Endothelial cell of umbilical vein (primary cell): ENCODE data around the gene NKAIN4. TPM values are rescaled to one million over a fixed set of nuclear protein-coding genes. Genes with fewer than 3 reads are reported as not detected.
"Not testable (repeated sequence)": the region's sequence is repeated elsewhere in the genome, so short reads cannot be mapped to it uniquely, and the experiment has no call there.

Experiments
- BruUV-seq: library from RNA; stranded (reverse); fragments of 400-500 nt; replicated peaks from 2 replicates; lab custom pipeline; 2021; lab: Mats Ljungman, UMichigan
- CTCF ChIA-PET: fragments of 300-600, 350-600 bp; sonication (Branson Sonifier 250); formaldehyde crosslinking; loops from one replicate; lab custom pipeline; 2021; ENCODE audit warnings: antibody characterized with exemption, inconsistent platforms; lab: Charles Lee
- POLR2A ChIA-PET: fragments of 300-600, 350-600 bp; sonication (Branson Sonifier 250); formaldehyde crosslinking; loops from one replicate; lab custom pipeline; 2021; ENCODE audit warnings: antibody characterized with exemption, inconsistent platforms; lab: Charles Lee
- DNase-seq: peaks from one replicate; pipeline ENCODE4 v3.0.0-alpha.2; 2011; ENCODE audit warnings: low read depth, low spot score
- FAIRE-seq: peaks from 2 replicates; lab custom pipeline; 2011; peaks lifted over from hg19 to GRCh38; lab: Jason Lieb, UNC
- H2AFZ ChIP-seq: 2 replicates; pipeline ENCODE4 v1.6.0; 2012; ENCODE audit warnings: low read depth, low read length, control low read depth, inconsistent platforms
- H3K27ac ChIP-seq: 2 replicates; pipeline ENCODE4 v1.5.1; 2011; ENCODE audit warnings: low read depth, mild to moderate bottlenecking, control low read depth, low read length, moderate library complexity; ENCODE audit not compliant: insufficient read depth
- H3K27me3 ChIP-seq, 2 experiments: 2 replicates each; pipeline versions ENCODE4 v1.6.0 to v1.6.1; 2011; ENCODE audit warnings: low read length in 2 of 2, mixed read lengths in 1 of 2; ENCODE audit not compliant: control insufficient read depth in 2 of 2, insufficient read depth in 2 of 2
- H3K36me3 ChIP-seq, 2 experiments: 2 replicates in 1 of 2; 3 replicates in 1 of 2; pipeline ENCODE4 v1.5.1; 2011; ENCODE audit warnings: low read length in 2 of 2, mild to moderate bottlenecking in 1 of 2, moderate library complexity in 1 of 2; ENCODE audit not compliant: control insufficient read depth in 2 of 2, insufficient read depth in 2 of 2; ENCODE audit errors: extremely low read depth in 1 of 2
- H3K4me1 ChIP-seq: 3 replicates; pipeline ENCODE4 v1.5.1; 2011; ENCODE audit warnings: mild to moderate bottlenecking, low read length; ENCODE audit not compliant: control insufficient read depth, insufficient read depth; ENCODE audit errors: extremely low read depth
- H3K4me2 ChIP-seq: 2 replicates; pipeline ENCODE4 v1.6.1; 2011; ENCODE audit warnings: low read length, control low read depth, mixed read lengths; ENCODE audit not compliant: insufficient read depth
- H3K4me3 ChIP-seq, 3 experiments: fragments of 200-600 bp in 1 of 3; sonication (generic), shearing (Covaris generic) in 1 of 3; replicated peaks in 1 of 3; 2 replicates each; pipeline ENCODE4 v1.5.1; 2011 to 2016; ENCODE audit warnings: control low read depth in 3 of 3, low read length in 3 of 3, mild to moderate bottlenecking in 2 of 3, inconsistent platforms in 1 of 3, low read depth in 1 of 3, moderate library complexity in 1 of 3; ENCODE audit not compliant: insufficient read depth in 1 of 3
- H3K79me2 ChIP-seq: 2 replicates; pipeline ENCODE4 v1.6.0; 2012; ENCODE audit warnings: low read length, inconsistent platforms; ENCODE audit not compliant: control insufficient read depth, insufficient read depth
- H3K9ac ChIP-seq: replicated peaks from 2 replicates; pipeline ENCODE3; 2011; ENCODE audit warnings: low read length, control low read depth; ENCODE audit not compliant: insufficient read depth; ENCODE audit errors: extremely low read depth
- H3K9me1 ChIP-seq: replicated peaks from 3 replicates; pipeline ENCODE4 v1.6.0; 2011; ENCODE audit warnings: mild to moderate bottlenecking, low read length; ENCODE audit not compliant: control insufficient read depth, insufficient read depth; ENCODE audit errors: extremely low read depth
- H3K9me3 ChIP-seq: replicated peaks from 2 replicates; pipeline ENCODE4 v1.5.1; 2012; ENCODE audit warnings: low read length, inconsistent platforms; ENCODE audit not compliant: control insufficient read depth, insufficient read depth
- H4K20me1 ChIP-seq: replicated peaks from 2 replicates; pipeline ENCODE3; 2011; ENCODE audit warnings: mild to moderate bottlenecking, low read length; ENCODE audit not compliant: control insufficient read depth, insufficient read depth; ENCODE audit errors: extremely low read depth
- CTCF ChIP-seq, 2 donors: IDR thresholded peaks; 1 replicate in 1 of 2; 2 replicates in 1 of 2; pipeline ENCODE4 v1.5.1; 2011; ENCODE audit warnings: low read length in 2 of 2, mild to moderate bottlenecking in 2 of 2, moderate library complexity in 2 of 2, control low read depth in 1 of 2, inconsistent platforms in 1 of 2, low read depth in 1 of 2; ENCODE audit not compliant: insufficient read depth in 1 of 2; ENCODE audit errors: extremely low read depth in 1 of 2
- EZH2 ChIP-seq: IDR thresholded peaks from 2 replicates; pipeline ENCODE4 v1.6.1; 2012; ENCODE audit warnings: borderline replicate concordance, low read depth, mild to moderate bottlenecking, moderate library complexity, low read length, inconsistent platforms; ENCODE audit not compliant: severe bottlenecking
- FOS ChIP-seq: IDR thresholded peaks from 2 replicates; pipeline ENCODE4 v1.6.1; 2011; ENCODE audit warnings: mild to moderate bottlenecking, low read length, moderate library complexity, borderline replicate concordance; ENCODE audit not compliant: insufficient read depth
- GATA2 ChIP-seq: IDR thresholded peaks from 2 replicates; pipeline ENCODE4 v1.7.0; 2011; ENCODE audit warnings: low read depth, mild to moderate bottlenecking, moderate library complexity, mixed read lengths, low read length; ENCODE audit not compliant: insufficient read length, insufficient read depth
- JUN ChIP-seq: IDR thresholded peaks from 2 replicates; pipeline ENCODE4 v1.6.1; 2011; ENCODE audit warnings: borderline replicate concordance, low read depth; ENCODE audit not compliant: insufficient read length, insufficient read depth
- MAX ChIP-seq: IDR thresholded peaks from 2 replicates; pipeline ENCODE4 v1.6.1; 2011; ENCODE audit not compliant: insufficient read depth, insufficient read length
- MYC ChIP-seq: IDR thresholded peaks from one replicate; pipeline ENCODE4 v1.6.1; 2011; ENCODE audit warnings: mild to moderate bottlenecking, low read depth, low read length
- POLR2A ChIP-seq: IDR thresholded peaks from 2 replicates; pipeline ENCODE4 v1.6.1; 2012; ENCODE audit warnings: low read depth, mild to moderate bottlenecking, control low read depth, low read length
- POLR2AphosphoS5 ChIP-seq: IDR thresholded peaks from 2 replicates; pipeline ENCODE4 v1.6.1; 2012; ENCODE audit warnings: low read depth, mild to moderate bottlenecking, control low read depth, low read length, moderate library complexity; ENCODE audit not compliant: insufficient read depth
- dilution Hi-C: fragments of 300-500 bp; cut with MboI; formaldehyde crosslinking; loops from one replicate; pipeline ENCODE4 v1.15.0; 2019; ENCODE audit warnings: low sequenced_read_pairs; ENCODE audit not compliant: extremely low pct_ligation_motif_present
- intact Hi-C: fragments of 100-400 bp; cut with micrococcal nuclease; formaldehyde crosslinking; loops from one replicate; pipeline ENCODE4 v1.10.0; 2022
- polyA plus RNA-seq, 4 experiments: library from polyadenylated mRNA; depleted of rRNA in 3 of 4; stranded (reverse) in 3 of 4; unstranded in 1 of 4; fragments of >200 nt; gene quantifications; 2 replicates each; pipeline versions ENCODE4 v1.2.1 to v1.2.3, GENCODE V29; 2011 to 2012; ENCODE audit warnings: missing spikeins in 1 of 4
- total RNA-seq: library from RNA; stranded (reverse); gene quantifications from 2 replicates; pipeline ENCODE4 v1.2.3, GENCODE V29; 2021

NKAIN4 gene
- total and polyA plus RNA-seq, 2 donors (not counting 3 experiments of a cell fraction or from before 2014, with no cell fraction given) = 0.04 TPM; not detected in 1

GRCh38 chr20:63251350-63251749, 2.9 kb downstream of the NKAIN4 start:
- peak in 1 of 2 donors; percentile 14 for TF ChIP-seq CTCF (IDR thresholded peaks at IDR 0.05; ENCODE audit: extremely low read depth in 1 of 2, insufficient read depth in 1 of 2, low read depth in 1 of 2, low read length in 2 of 2)
- intact Hi-C loops, H3K9me3 ChIP-seq, H3K9me1 ChIP-seq, H3K4me1 ChIP-seq, BruUV-seq, H2AFZ ChIP-seq, H3K4me2 ChIP-seq, H3K36me3 ChIP-seq, H3K4me3 ChIP-seq, H3K9ac ChIP-seq, dilution Hi-C loops, H4K20me1 ChIP-seq, H3K79me2 ChIP-seq, POLR2A ChIA-PET, H3K27ac ChIP-seq, FAIRE-seq, DNase-seq: not testable (repeated sequence)
- peaks cover 30 to 35% of the 10 kb centered on the region in 2 experiments for H3K27me3 ChIP-seq
- CTCF ChIA-PET = interaction anchor here (5.0 kb wide), 1 partner anchor 27 kb away, joined by 36 read pairs; no protein-coding TSS in a partner anchor

GRCh38 chr20:63249891-63250290, 4.4 kb downstream of the NKAIN4 start:
- CTCF ChIA-PET = interaction anchor here (4.2 kb wide), 1 partner anchor 27 kb away, joined by 24 read pairs; no protein-coding TSS in a partner anchor

More at GRCh38 chr20:63249891-63250290, 4.4 kb downstream of the NKAIN4 start:
- H3K9me3 ChIP-seq = no peaks in the 10 kb centered on the region
- no peak overlapping the region for H3K4me2 ChIP-seq
- H3K79me2 ChIP-seq = no peaks in the 10 kb centered on the region
- no peak overlapping the region for H3K4me3 ChIP-seq
- POLR2A ChIA-PET = no interaction called here
- TF ChIP-seq MAX = no peak
- TF ChIP-seq POLR2AphosphoS5 = no peak
- TF ChIP-seq CTCF (IDR thresholded peaks at IDR 0.05; ENCODE audit: extremely low read depth in 1 of 2, insufficient read depth in 1 of 2, low read depth in 1 of 2, low read length in 2 of 2) = no peak
- TF ChIP-seq GATA2 = no peak
- no peak for TF ChIP-seq MYC
- no peak for TF ChIP-seq POLR2A
- no peak for TF ChIP-seq FOS
- TF ChIP-seq JUN = no peak
- no peak for TF ChIP-seq EZH2
- no peaks in the 10 kb centered on the region for H3K9me1 ChIP-seq
- no TSS peak for BruUV-seq
- H3K27ac ChIP-seq = no peak overlapping the region
- DNase-seq = no peak
- no peaks in the 10 kb centered on the region for H4K20me1 ChIP-seq
- H3K27me3 ChIP-seq = peaks cover 19 to 22% of the 10 kb centered on the region in 2 experiments
- H3K36me3 ChIP-seq = no peaks in the 10 kb centered on the region
- intact Hi-C loops = no loop called here
- no peak overlapping the region for H3K9ac ChIP-seq
- no peak overlapping the region for H2AFZ ChIP-seq
- no peaks in the 10 kb centered on the region for H3K4me1 ChIP-seq
- dilution Hi-C loops = no loop called here
- FAIRE-seq = no peak
